K562 (cell line): ENCODE measurements around the gene UGT1A10. TPM values are rescaled to one million over a fixed set of nuclear protein-coding genes. Genes with fewer than 3 reads are reported as not detected.
A peak's percentile ranks its signal among the peaks of the same experiment; 100 is the strongest.

ENCODE experiments used
- ATAC-seq: fragments of 200-7000 bp; cut with Tn5 transposase; 3 replicates; pipeline ENCODE4 v1.9.1; 2020; ENCODE audit warnings: moderate library complexity
- BruUV-seq: library from RNA; stranded (reverse); fragments of 400-500 nt; replicated peaks from 2 replicates; lab custom pipeline; 2021; lab: Mats Ljungman, UMichigan
- CTCF ChIA-PET: fragments of 300-600 bp; formaldehyde crosslinking; extraction: SDS; loops from one replicate; lab custom pipeline; 2021; ENCODE audit warnings: low intra/inter-chr PET ratio; lab: Yijun Ruan, JAX
- POLR2A ChIA-PET: fragments of 300-600, 350-650 bp; sonication (Branson Sonifier 250); formaldehyde crosslinking; extraction: SDS; loops from one replicate; lab custom pipeline; 2021; ENCODE audit warnings: antibody characterized with exemption, inconsistent platforms; lab: Yijun Ruan, JAX
- DNase-seq, 4 experiments: peaks; one replicate each; pipeline versions ENCODE4 v3.0.0 to v3.0.0-alpha.2; 2011 to 2018; ENCODE audit warnings: low spot score in 3 of 4, mixed read lengths in 3 of 4; ENCODE audit errors: extremely low read depth in 1 of 4
- FAIRE-seq: peaks from 2 replicates; lab custom pipeline; 2011; peaks lifted over from hg19 to GRCh38; lab: Jason Lieb, UNC
- H2AFZ ChIP-seq: 2 replicates; pipeline ENCODE4 v1.6.0; 2011; ENCODE audit warnings: low read depth, low read length, control low read depth, inconsistent platforms
- H3K27ac ChIP-seq: fragments of 200-600 bp; 3 replicates; pipeline ENCODE4 v1.8.0; 2011; ENCODE audit warnings: low read depth, mild to moderate bottlenecking, control low read depth, inconsistent platforms, low read length, moderate library complexity, mixed read lengths; ENCODE audit errors: extremely low read depth
- H3K27me3 ChIP-seq, 2 experiments: fragments of 300-600 bp in 1 of 2; 2 replicates in 1 of 2; 3 replicates in 1 of 2; pipeline versions ENCODE4 v1.6.0 to v1.8.0; 2011; ENCODE audit warnings: inconsistent platforms in 2 of 2, low read length in 2 of 2, mild to moderate bottlenecking in 1 of 2, mixed read lengths in 1 of 2, moderate library complexity in 1 of 2; ENCODE audit not compliant: control insufficient read depth in 2 of 2, insufficient read depth in 2 of 2
- H3K36me3 ChIP-seq: fragments of 300-600 bp; 3 replicates; pipeline ENCODE4 v1.8.0; 2011; ENCODE audit warnings: mild to moderate bottlenecking, low read length, inconsistent platforms; ENCODE audit not compliant: control insufficient read depth, insufficient read depth
- H3K4me1 ChIP-seq, 2 experiments: fragments of 200-600 bp in 1 of 2; replicated peaks in 1 of 2; 2 replicates in 1 of 2; 3 replicates in 1 of 2; pipeline versions ENCODE4 v1.5.1 to v1.8.0; 2011; ENCODE audit warnings: inconsistent platforms in 2 of 2, low read length in 2 of 2, mild to moderate bottlenecking in 1 of 2, mixed read lengths in 1 of 2, moderate library complexity in 1 of 2; ENCODE audit not compliant: control insufficient read depth in 2 of 2, insufficient read depth in 2 of 2
- H3K4me2 ChIP-seq: 2 replicates; pipeline ENCODE4 v1.6.1; 2011; ENCODE audit warnings: low read length, control low read depth, inconsistent platforms, mixed read lengths; ENCODE audit not compliant: insufficient read depth
- H3K4me3 ChIP-seq: fragments of 200-600 bp; sonication (generic), shearing (Covaris generic); 2 replicates; pipeline ENCODE4 v1.5.1; 2016; ENCODE audit warnings: control low read depth, inconsistent platforms
- H3K79me2 ChIP-seq: fragments of 200-600 bp; 3 replicates; pipeline ENCODE4 v1.8.0; 2011; ENCODE audit warnings: low read length, inconsistent platforms; ENCODE audit not compliant: control insufficient read depth, insufficient read depth
- H3K9ac ChIP-seq, 2 experiments: 2 replicates each; pipeline versions ENCODE4 v1.6.0 to v1.6.1; 2011; ENCODE audit warnings: low read depth in 2 of 2, low read length in 2 of 2, control low read depth in 1 of 2, inconsistent platforms in 1 of 2, mild to moderate bottlenecking in 1 of 2, mixed read lengths in 1 of 2; ENCODE audit not compliant: insufficient read depth in 1 of 2
- H3K9me1 ChIP-seq: one replicate; pipeline ENCODE4 v1.6.0; 2011; ENCODE audit warnings: inconsistent platforms, mild to moderate bottlenecking, low read length, moderate library complexity; ENCODE audit not compliant: control insufficient read depth, insufficient read depth
- H3K9me3 ChIP-seq: replicated peaks from 2 replicates; pipeline ENCODE4 v1.5.1; 2011; ENCODE audit warnings: low read depth, low read length, inconsistent platforms; ENCODE audit not compliant: control insufficient read depth, insufficient read depth
- H4K20me1 ChIP-seq: replicated peaks from 2 replicates; pipeline ENCODE4 v1.6.1; 2011; ENCODE audit warnings: low read length, inconsistent platforms, mixed read lengths; ENCODE audit not compliant: control insufficient read depth, insufficient read depth
- CBFB ChIP-seq: sonication (generic); formaldehyde crosslinking; IDR thresholded peaks from 2 replicates; pipeline ENCODE4 v1.4.0; 2020; ENCODE audit warnings: mild to moderate bottlenecking, missing genetic modification reagents
- DACH1 ChIP-seq: fragments of 450-650 bp; IDR thresholded peaks from 2 replicates; pipeline ENCODE4 v1.6.1; 2018; ENCODE audit not compliant: partially characterized antibody
- HLTF ChIP-seq: fragments of 450-650 bp; IDR thresholded peaks from 2 replicates; pipeline ENCODE4 v1.6.1; 2016
- MTA2 ChIP-seq: fragments of 450-650 bp; IDR thresholded peaks from 2 replicates; pipeline ENCODE4 v1.6.1; 2016; ENCODE audit warnings: low read depth
- NFIC ChIP-seq: fragments of 450-650 bp; IDR thresholded peaks from 2 replicates; pipeline ENCODE4 v1.6.1; 2017; ENCODE audit warnings: mild to moderate bottlenecking, inconsistent platforms
- PCBP2 ChIP-seq: fragments of 200-400 bp; formaldehyde crosslinking; IDR thresholded peaks from 2 replicates; pipeline ENCODE4 v1.6.1; 2018; ENCODE audit warnings: low read length, low read depth, mild to moderate bottlenecking, moderate library complexity; ENCODE audit not compliant: poor library complexity, severe bottlenecking
- PYGO2 ChIP-seq: fragments of 450-650 bp; IDR thresholded peaks from 2 replicates; pipeline ENCODE4 v1.6.1; 2016; ENCODE audit warnings: mild to moderate bottlenecking, missing genetic modification characterization, moderate library complexity, missing compliant biosample characterization
- RBFOX2 ChIP-seq: fragments of 200-400 bp; formaldehyde crosslinking; IDR thresholded peaks from 2 replicates; pipeline ENCODE4 v1.6.1; 2017; ENCODE audit warnings: low read depth, mild to moderate bottlenecking, low read length, moderate library complexity
- RBM25 ChIP-seq: fragments of 200-400 bp; formaldehyde crosslinking; IDR thresholded peaks from 2 replicates; pipeline ENCODE4 v1.6.1; 2018; ENCODE audit warnings: low read length, low read depth, moderate library complexity; ENCODE audit not compliant: severe bottlenecking
- WGBS: fragments of 100-300 bp; shearing (Covaris generic); methylation state at CpG from one replicate; pipeline ENCODE4 v1.1.6; 2016; ENCODE audit warnings: low coverage, mixed read lengths; ENCODE audit not compliant: insufficient coverage; ENCODE audit errors: missing lambda C conversion rate; 5-methylcytosine and 5-hydroxymethylcytosine counted together
- in situ Hi-C: fragments of 300-500 bp; cut with MboI; formaldehyde crosslinking; loops from 4 replicates; pipeline ENCODE4 v1.15.0; 2018; ENCODE audit warnings: inconsistent platforms, mixed read lengths
- intact Hi-C: fragments of 100-400 bp; cut with micrococcal nuclease; formaldehyde crosslinking; loops from 2 replicates; pipeline ENCODE4 v1.14.2; 2022
- polyA plus RNA-seq, 8 experiments: library from polyadenylated mRNA; depleted of rRNA in 4 of 8; stranded (reverse) in 5 of 8; unstranded in 3 of 8; fragments of >200 nt; fragmentation: Nextera tagmentation in 2 of 8; fragmentation: Illumina TruSeq in 1 of 8; extraction: Ambion mirVana in 2 of 8; extraction: Trizol in 1 of 8; gene quantifications; 2 replicates each; pipeline versions ENCODE4 v1.2.1 to v1.2.3, GENCODE V29; 2011 to 2014; ENCODE audit warnings: inconsistent platforms in 1 of 8, missing spikeins in 1 of 8
- total RNA-seq, 7 experiments: library from RNA; depleted of rRNA in 6 of 7; stranded (reverse); fragments of >200 nt in 6 of 7; fragmentation: Illumina TruSeq in 2 of 7; extraction: Trizol in 2 of 7; gene quantifications; 2 replicates each; pipeline versions ENCODE4 v1.2.1 to v1.2.3, GENCODE V29; 2011 to 2021; ENCODE audit warnings: low replicate concordance in 1 of 7
- TF ChIP-seq, protein P1 (sequence below): fragments of 450-650 bp; formaldehyde crosslinking; IDR thresholded peaks from 2 replicates; pipeline ENCODE4 v1.4.0; 2020; ENCODE audit warnings: mild to moderate bottlenecking, moderate library complexity

Gene UGT1A10
- total and polyA plus RNA-seq, 9 of the 15 experiments (the other 6 are each of a cell fraction or from before 2014, with no cell fraction given): not detected

DNA sequence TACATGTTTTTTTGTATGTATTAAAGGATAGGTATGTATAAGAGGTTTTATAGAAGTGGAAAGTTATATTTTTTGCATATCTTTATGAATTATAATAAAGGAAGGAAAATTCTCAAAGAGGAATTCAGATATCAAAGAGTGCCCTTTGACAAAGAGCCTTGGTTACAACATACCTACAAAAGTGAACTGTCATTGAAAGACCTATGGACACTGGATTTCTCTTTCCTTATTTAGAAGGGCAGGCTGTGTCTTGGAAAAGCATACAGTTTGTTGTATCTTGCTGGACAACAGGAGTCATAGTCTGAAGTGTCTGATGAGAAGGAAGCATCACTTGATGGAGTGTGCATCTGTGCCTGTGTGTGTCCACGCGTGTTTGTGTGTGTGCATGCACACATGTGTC, 15.2 kb downstream of the UGT1A10 start:
- no peak for DNase-seq
- Histone ChIP-seq H3K36me3 (no peaks in the 10 kb centered on the region), H3K9ac (no peak overlapping the region), H3K79me2 (no peaks in the 10 kb centered on the region), H3K27ac (no peak overlapping the region), H3K9me3 (no peaks in the 10 kb centered on the region), H3K4me3 (no peak overlapping the region), H3K4me2 (no peak overlapping the region), H4K20me1 (no peaks in the 10 kb centered on the region), H3K4me1 (no peaks in the 10 kb centered on the region), H3K9me1 (no peaks in the 10 kb centered on the region), H3K27me3 (no peaks in the 10 kb centered on the region), H2AFZ (no peak overlapping the region)
- in situ Hi-C loops: no loop called here
- no peak for TF ChIP-seq PCBP2
- no peak for TF ChIP-seq DACH1
- no peak for TF ChIP-seq RBM25
- TF ChIP-seq RBFOX2: no peak
- no peak for TF ChIP-seq CBFB (CRISPR knock-in tag)
- TF ChIP-seq MTA2: no peak
- TF ChIP-seq, protein P1, sequence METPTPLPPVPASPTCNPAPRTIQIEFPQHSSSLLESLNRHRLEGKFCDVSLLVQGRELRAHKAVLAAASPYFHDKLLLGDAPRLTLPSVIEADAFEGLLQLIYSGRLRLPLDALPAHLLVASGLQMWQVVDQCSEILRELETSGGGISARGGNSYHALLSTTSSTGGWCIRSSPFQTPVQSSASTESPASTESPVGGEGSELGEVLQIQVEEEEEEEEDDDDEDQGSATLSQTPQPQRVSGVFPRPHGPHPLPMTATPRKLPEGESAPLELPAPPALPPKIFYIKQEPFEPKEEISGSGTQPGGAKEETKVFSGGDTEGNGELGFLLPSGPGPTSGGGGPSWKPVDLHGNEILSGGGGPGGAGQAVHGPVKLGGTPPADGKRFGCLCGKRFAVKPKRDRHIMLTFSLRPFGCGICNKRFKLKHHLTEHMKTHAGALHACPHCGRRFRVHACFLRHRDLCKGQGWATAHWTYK: no peak
- no peak for TF ChIP-seq PYGO2
- TF ChIP-seq HLTF: no peak
- TF ChIP-seq NFIC: no peak
- POLR2A ChIA-PET: no interaction called here
- no peak for ATAC-seq
- BruUV-seq: no TSS peak
- peak; percentile 6 for FAIRE-seq
- WGBS: 0% methylated on average over 2 of the region's 2 CpGs
- CTCF ChIA-PET: no interaction called here
- intact Hi-C loops: no loop called here
